Measurements from ENCODE around the gene DENND2A. TPM values are rescaled to one million over a fixed set of nuclear protein-coding genes. Genes with fewer than 3 reads are reported as not detected.

The DENND2A gene
- total RNA-seq, 1 experiment from 2014 or later, result 10.0 TPM

- TF ChIP-seq E2F1 (CRISPR knock-in tag; IDR thresholded peaks at IDR 0.05) (0 out of 2 replicates have a peak, but pooled peaks have one; percentile 23), NFATC4 (CRISPR knock-in tag; IDR thresholded peaks at IDR 0.05) (no peak), CREB1 (CRISPR knock-in tag; IDR thresholded peaks at IDR 0.05) (no peak), ZNF317 (CRISPR knock-in tag; IDR thresholded peaks at IDR 0.05; ENCODE audit: borderline replicate concordance, low read depth) (no peak), NR1H2 (CRISPR knock-in tag; IDR thresholded peaks at IDR 0.05) (no peak), GABPB1 (CRISPR knock-in tag; IDR thresholded peaks at IDR 0.05) (peak; percentile 55; the same call in 1 of the 2 replicates), ZNF416 (CRISPR knock-in tag; IDR thresholded peaks at IDR 0.05) (no peak), ERG (CRISPR knock-in tag; IDR thresholded peaks at IDR 0.05) (0 out of 2 replicates have a peak, but pooled peaks have one; percentile 20), ZMAT4 (CRISPR knock-in tag; IDR thresholded peaks at IDR 0.05) (no peak), OVOL2 (CRISPR knock-in tag; IDR thresholded peaks at IDR 0.05; ENCODE audit: borderline replicate concordance) (no peak), IRF2 (CRISPR knock-in tag; IDR thresholded peaks at IDR 0.05; ENCODE audit: borderline replicate concordance, low read depth) (no peak), GTF2I (CRISPR knock-in tag; conservative IDR thresholded peaks at IDR 0.05) (no peak), ZNF671 (CRISPR knock-in tag; IDR thresholded peaks at IDR 0.05) (no peak), EMX1 (CRISPR knock-in tag; IDR thresholded peaks at IDR 0.05) (no peak), FOXP1 (CRISPR knock-in tag; IDR thresholded peaks at IDR 0.05; ENCODE audit: borderline replicate concordance) (0 out of 2 replicates have a peak, but pooled peaks have one; percentile 39), NFE2L1 (CRISPR knock-in tag; IDR thresholded peaks at IDR 0.05) (0 out of 2 replicates have a peak, but pooled peaks have one; percentile 27), ZBTB21 (CRISPR knock-in tag; IDR thresholded peaks at IDR 0.05; ENCODE audit: borderline replicate concordance) (0 out of 2 replicates have a peak, but pooled peaks have one; percentile 48)
- TF ChIP-seq, protein P1, sequence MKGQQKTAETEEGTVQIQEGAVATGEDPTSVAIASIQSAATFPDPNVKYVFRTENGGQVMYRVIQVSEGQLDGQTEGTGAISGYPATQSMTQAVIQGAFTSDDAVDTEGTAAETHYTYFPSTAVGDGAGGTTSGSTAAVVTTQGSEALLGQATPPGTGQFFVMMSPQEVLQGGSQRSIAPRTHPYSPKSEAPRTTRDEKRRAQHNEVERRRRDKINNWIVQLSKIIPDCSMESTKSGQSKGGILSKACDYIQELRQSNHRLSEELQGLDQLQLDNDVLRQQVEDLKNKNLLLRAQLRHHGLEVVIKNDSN (CRISPR knock-in tag; IDR thresholded peaks at IDR 0.05), result no peak
- TF ChIP-seq, protein P2, sequence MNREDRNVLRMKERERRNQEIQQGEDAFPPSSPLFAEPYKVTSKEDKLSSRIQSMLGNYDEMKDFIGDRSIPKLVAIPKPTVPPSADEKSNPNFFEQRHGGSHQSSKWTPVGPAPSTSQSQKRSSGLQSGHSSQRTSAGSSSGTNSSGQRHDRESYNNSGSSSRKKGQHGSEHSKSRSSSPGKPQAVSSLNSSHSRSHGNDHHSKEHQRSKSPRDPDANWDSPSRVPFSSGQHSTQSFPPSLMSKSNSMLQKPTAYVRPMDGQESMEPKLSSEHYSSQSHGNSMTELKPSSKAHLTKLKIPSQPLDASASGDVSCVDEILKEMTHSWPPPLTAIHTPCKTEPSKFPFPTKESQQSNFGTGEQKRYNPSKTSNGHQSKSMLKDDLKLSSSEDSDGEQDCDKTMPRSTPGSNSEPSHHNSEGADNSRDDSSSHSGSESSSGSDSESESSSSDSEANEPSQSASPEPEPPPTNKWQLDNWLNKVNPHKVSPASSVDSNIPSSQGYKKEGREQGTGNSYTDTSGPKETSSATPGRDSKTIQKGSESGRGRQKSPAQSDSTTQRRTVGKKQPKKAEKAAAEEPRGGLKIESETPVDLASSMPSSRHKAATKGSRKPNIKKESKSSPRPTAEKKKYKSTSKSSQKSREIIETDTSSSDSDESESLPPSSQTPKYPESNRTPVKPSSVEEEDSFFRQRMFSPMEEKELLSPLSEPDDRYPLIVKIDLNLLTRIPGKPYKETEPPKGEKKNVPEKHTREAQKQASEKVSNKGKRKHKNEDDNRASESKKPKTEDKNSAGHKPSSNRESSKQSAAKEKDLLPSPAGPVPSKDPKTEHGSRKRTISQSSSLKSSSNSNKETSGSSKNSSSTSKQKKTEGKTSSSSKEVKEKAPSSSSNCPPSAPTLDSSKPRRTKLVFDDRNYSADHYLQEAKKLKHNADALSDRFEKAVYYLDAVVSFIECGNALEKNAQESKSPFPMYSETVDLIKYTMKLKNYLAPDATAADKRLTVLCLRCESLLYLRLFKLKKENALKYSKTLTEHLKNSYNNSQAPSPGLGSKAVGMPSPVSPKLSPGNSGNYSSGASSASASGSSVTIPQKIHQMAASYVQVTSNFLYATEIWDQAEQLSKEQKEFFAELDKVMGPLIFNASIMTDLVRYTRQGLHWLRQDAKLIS (CRISPR knock-in tag; IDR thresholded peaks at IDR 0.05; ENCODE audit: borderline replicate concordance), result peak; percentile 62; the same call in 1 of the 2 replicates
- TF ChIP-seq, protein P3, sequence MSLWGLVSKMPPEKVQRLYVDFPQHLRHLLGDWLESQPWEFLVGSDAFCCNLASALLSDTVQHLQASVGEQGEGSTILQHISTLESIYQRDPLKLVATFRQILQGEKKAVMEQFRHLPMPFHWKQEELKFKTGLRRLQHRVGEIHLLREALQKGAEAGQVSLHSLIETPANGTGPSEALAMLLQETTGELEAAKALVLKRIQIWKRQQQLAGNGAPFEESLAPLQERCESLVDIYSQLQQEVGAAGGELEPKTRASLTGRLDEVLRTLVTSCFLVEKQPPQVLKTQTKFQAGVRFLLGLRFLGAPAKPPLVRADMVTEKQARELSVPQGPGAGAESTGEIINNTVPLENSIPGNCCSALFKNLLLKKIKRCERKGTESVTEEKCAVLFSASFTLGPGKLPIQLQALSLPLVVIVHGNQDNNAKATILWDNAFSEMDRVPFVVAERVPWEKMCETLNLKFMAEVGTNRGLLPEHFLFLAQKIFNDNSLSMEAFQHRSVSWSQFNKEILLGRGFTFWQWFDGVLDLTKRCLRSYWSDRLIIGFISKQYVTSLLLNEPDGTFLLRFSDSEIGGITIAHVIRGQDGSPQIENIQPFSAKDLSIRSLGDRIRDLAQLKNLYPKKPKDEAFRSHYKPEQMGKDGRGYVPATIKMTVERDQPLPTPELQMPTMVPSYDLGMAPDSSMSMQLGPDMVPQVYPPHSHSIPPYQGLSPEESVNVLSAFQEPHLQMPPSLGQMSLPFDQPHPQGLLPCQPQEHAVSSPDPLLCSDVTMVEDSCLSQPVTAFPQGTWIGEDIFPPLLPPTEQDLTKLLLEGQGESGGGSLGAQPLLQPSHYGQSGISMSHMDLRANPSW (CRISPR knock-in tag; conservative IDR thresholded peaks at IDR 0.05; ENCODE audit: low read depth), result no peak
- TF ChIP-seq, protein P4, sequence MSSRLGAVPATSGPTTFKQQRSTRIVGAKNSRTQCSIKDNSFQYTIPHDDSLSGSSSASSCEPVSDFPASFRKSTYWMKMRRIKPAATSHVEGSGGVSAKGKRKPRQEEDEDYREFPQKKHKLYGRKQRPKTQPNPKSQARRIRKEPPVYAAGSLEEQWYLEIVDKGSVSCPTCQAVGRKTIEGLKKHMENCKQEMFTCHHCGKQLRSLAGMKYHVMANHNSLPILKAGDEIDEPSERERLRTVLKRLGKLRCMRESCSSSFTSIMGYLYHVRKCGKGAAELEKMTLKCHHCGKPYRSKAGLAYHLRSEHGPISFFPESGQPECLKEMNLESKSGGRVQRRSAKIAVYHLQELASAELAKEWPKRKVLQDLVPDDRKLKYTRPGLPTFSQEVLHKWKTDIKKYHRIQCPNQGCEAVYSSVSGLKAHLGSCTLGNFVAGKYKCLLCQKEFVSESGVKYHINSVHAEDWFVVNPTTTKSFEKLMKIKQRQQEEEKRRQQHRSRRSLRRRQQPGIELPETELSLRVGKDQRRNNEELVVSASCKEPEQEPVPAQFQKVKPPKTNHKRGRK (CRISPR knock-in tag; IDR thresholded peaks at IDR 0.05; ENCODE audit: borderline replicate concordance), result peak; percentile 97
- TF ChIP-seq, protein P5, sequence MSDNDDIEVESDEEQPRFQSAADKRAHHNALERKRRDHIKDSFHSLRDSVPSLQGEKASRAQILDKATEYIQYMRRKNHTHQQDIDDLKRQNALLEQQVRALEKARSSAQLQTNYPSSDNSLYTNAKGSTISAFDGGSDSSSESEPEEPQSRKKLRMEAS (CRISPR knock-in tag; IDR thresholded peaks at IDR 0.05), result no peak
Measured at GRCh38 chr7:140541513-140542227, 98.9 kb downstream of the DENND2A start (continued).
